Peyer's patch (tissue), 4 donors: ENCODE results near the gene RAPGEF2.

Source experiments
- POLR2A ChIP-seq, 2 donors: fragments of 450-650 bp; IDR thresholded peaks; one replicate each; pipeline ENCODE4 v1.5.1; 2017; ENCODE audit warnings: antibody characterized with exemption in 2 of 2, mild to moderate bottlenecking in 2 of 2, moderate library complexity in 2 of 2
- TF ChIP-seq, protein P1 (sequence below), 6 experiments: fragments of 450-650 bp in 4 of 6; fragments of 200-600 bp in 2 of 6; sonication (generic) in 1 of 6; IDR thresholded peaks; one replicate each; pipeline ENCODE4 v1.5.1; 2017 to 2019; ENCODE audit warnings: antibody characterized with exemption in 6 of 6, mild to moderate bottlenecking in 3 of 6, moderate library complexity in 1 of 6

DNA sequence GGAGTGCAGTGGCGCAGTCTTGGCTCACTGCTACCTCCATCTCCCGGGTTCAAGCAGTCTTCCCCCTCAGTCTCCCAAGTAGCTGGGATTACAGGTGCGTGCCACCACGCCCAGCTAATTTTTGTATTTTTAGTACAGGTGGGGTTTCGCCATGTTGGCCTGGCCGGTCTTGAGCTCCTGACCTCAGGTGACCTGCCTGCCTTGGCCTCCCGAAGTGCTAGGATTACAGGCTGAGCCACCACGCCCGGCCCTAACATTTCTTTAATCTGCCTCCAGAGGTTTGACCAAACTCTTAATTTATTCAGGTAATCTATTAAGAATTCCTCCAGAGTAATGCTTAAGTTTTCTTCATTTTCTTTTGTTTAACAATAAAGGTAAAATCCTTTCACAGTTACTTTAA is 171.0 kb downstream of the RAPGEF2 start:
- TF ChIP-seq, protein P1, sequence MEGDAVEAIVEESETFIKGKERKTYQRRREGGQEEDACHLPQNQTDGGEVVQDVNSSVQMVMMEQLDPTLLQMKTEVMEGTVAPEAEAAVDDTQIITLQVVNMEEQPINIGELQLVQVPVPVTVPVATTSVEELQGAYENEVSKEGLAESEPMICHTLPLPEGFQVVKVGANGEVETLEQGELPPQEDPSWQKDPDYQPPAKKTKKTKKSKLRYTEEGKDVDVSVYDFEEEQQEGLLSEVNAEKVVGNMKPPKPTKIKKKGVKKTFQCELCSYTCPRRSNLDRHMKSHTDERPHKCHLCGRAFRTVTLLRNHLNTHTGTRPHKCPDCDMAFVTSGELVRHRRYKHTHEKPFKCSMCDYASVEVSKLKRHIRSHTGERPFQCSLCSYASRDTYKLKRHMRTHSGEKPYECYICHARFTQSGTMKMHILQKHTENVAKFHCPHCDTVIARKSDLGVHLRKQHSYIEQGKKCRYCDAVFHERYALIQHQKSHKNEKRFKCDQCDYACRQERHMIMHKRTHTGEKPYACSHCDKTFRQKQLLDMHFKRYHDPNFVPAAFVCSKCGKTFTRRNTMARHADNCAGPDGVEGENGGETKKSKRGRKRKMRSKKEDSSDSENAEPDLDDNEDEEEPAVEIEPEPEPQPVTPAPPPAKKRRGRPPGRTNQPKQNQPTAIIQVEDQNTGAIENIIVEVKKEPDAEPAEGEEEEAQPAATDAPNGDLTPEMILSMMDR (IDR thresholded peaks at IDR 0.05), result no peak
- TF ChIP-seq POLR2A (IDR thresholded peaks at IDR 0.05), result no peak
